ENCODE measurements around the gene KCNS3.

KCNS3 gene

DNA sequence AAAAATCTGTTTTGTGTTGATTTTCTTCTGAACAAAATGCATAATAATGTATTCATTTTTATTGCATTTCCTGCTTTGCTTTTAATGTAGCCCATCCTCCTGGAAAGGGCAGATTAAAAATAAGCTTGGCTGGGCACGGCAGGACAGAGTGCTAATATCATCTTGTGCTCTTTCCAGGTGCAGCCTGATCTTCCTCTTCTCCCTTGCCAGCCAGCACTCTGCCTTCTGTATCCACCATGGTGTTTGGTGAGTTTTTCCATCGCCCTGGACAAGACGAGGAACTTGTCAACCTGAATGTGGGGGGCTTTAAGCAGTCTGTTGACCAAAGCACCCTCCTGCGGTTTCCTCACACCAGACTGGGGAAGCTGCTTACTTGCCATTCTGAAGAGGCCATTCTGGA lies 52.3 kb downstream of the KCNS3 start:
- TF ChIP-seq, protein P1, sequence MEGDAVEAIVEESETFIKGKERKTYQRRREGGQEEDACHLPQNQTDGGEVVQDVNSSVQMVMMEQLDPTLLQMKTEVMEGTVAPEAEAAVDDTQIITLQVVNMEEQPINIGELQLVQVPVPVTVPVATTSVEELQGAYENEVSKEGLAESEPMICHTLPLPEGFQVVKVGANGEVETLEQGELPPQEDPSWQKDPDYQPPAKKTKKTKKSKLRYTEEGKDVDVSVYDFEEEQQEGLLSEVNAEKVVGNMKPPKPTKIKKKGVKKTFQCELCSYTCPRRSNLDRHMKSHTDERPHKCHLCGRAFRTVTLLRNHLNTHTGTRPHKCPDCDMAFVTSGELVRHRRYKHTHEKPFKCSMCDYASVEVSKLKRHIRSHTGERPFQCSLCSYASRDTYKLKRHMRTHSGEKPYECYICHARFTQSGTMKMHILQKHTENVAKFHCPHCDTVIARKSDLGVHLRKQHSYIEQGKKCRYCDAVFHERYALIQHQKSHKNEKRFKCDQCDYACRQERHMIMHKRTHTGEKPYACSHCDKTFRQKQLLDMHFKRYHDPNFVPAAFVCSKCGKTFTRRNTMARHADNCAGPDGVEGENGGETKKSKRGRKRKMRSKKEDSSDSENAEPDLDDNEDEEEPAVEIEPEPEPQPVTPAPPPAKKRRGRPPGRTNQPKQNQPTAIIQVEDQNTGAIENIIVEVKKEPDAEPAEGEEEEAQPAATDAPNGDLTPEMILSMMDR (IDR thresholded peaks at IDR 0.05) = no peak

DNA sequence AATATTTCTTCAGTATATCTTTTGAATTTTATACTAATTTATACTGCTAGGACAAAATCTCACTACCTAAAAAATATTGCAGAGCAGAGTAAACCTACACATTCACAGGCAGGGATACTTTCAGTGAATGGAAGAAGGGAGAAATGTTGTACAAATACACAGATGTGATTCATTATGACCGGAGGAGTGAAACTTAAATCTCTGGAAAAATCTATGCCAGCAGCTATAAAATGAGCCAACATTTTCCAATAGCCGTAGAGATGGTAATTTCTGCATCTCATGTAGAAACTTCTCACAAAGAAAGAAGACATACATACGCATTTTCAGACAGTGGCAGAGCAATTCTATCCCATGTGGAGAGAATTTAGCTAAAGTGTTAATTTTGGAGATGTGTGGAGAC lies 54.8 kb downstream of the KCNS3 start:
- TF ChIP-seq, protein P1 (IDR thresholded peaks at IDR 0.05) = no peak

DNA sequence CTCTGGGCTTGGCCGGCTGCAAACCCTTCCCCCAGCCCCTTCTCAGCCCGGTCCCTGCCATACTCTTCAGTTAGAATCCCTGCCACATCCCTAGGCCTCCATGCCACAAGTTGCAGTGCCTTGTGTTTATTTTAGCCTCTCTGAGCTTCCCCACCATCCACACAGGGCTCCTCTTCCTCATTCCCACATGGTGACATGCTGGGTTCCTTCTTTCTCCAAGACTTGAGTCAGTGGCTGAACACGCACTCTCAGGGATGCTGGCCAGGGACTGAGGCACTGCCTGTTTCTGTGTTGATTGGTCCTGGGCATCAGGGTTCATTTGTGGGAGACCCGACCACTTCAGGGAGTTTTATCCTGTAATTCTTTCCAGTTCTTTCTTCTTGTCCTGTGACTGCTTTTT lies 56.3 kb downstream of the KCNS3 start:
- TF ChIP-seq, protein P1 (IDR thresholded peaks at IDR 0.05) = no peak

DNA sequence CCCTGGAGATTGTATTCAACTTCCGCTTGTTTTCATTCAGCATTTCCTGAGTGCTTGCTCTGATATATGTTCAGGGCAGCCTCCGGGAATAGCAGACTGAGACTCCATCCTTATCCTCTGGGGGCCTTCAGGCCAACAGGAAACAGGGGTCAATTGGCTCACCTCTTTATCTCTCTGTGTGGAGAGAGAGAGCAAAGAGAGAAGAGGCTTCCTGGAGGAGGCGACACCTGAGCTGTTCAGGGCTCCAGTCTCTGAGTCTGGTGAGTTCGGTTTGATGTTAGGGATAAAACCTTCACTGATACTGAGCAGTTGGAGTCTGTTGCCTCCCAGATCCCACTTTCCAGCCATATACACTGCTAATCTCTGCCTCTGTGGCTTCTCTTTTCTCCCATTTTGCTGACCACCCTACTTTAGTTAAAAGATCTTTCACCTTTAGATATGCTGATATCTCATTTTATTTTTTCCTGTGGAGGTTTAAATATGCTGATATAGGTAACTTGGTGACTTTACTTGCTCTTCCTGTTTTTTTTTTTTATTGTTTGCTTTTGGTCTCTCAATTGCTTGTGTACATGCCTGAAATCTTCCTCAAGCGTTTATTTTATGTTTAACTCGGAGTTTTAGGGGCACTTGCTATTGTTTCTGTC lies 56.9 kb downstream of the KCNS3 start:
- TF ChIP-seq, protein P1 (IDR thresholded peaks at IDR 0.05) = no peak

DNA sequence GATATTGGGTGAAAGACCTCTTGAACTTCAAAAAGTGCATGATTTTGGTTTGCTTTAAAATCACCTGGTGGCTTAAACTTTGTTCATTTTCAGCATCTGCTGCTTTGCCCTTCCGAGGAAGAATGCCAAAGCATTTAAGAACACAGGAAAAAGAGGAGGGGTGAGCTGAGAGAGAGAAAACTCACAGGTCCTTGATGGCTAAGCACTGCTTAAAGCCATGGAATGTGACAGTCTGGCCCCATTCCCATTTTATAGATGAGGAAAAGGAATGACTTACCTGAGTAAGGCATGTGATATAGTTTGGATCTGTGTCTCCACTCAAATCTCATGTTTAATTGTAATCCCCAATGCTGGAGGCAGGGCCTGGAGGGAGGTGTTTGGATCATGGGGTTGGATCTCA lies 58.1 kb downstream of the KCNS3 start:
- TF ChIP-seq, protein P1 (IDR thresholded peaks at IDR 0.05) = no peak

DNA sequence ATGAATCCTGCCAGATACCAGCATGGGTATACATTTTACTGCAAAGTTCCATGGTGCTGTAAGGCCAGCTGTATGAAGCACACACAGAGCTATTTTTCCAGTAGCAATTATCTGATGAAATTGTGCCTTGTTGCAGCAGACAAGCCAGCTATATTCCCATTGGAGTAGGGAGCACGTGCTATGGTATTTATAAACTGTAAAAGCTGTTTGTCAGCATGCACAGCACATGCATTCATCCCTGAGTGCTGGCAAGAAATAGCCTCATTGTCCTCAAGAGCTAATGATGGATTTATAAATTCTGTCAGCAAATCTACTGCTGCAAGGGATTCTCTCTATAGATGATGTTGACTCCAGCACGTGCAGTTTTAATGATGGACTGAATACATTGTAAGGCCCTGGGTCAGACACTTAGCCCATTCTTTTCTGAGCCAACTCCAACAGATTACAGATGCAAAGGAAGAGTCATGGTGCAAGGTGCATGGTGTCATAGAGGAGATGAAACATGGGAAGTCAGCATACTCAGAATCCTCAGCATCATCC lies 61.7 kb downstream of the KCNS3 start:
- TF ChIP-seq, protein P1 (IDR thresholded peaks at IDR 0.05) = no peak

DNA sequence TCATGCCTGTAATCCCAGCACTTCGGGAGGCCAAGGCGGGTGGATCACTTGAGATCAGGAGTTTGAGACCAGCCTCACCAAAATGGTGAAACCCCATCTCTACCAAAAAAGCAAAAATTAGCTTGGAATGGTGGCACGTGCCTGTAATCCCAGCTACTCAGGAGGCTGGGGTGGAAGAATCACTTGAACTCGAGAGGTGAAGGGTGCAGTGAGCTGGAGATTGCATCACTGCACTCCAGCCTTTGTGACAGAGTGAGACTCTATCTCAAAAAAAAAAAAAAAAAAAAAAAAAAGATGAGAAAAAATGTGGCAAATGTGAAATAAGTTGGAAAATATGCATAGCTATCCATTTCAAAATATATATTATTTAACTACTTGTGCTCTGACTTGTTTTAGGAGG lies 65.0 kb downstream of the KCNS3 start:
- TF ChIP-seq, protein P1 (IDR thresholded peaks at IDR 0.05) = no peak

DNA sequence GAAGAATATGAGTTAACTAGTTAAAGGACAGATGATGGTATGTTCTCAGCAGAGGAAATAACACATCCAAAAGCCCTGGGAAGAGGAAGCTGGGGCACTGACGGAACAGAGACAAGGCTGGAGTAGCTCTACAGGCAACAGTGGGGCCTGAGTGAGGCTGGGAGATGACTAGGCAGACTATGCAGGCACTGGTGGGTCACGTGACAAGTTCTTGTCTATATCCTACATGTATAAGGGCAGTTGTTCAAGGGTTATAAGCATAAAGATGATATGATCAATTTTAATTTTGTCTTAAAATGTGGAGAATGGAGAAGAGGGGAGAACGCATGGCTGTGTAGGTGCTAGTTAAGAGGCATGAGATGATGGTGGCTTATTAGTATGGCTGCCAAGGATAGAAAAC lies 68.6 kb downstream of the KCNS3 start:
- TF ChIP-seq, protein P1 (IDR thresholded peaks at IDR 0.05) = no peak

Measured in LNCAP (cell line).